ENCODE measurements around the gene CDYL.
"Not testable (repeated sequence)": the region's sequence is repeated elsewhere in the genome, so short reads cannot be mapped to it uniquely, and the experiment has no call there.

CDYL gene

DNA sequence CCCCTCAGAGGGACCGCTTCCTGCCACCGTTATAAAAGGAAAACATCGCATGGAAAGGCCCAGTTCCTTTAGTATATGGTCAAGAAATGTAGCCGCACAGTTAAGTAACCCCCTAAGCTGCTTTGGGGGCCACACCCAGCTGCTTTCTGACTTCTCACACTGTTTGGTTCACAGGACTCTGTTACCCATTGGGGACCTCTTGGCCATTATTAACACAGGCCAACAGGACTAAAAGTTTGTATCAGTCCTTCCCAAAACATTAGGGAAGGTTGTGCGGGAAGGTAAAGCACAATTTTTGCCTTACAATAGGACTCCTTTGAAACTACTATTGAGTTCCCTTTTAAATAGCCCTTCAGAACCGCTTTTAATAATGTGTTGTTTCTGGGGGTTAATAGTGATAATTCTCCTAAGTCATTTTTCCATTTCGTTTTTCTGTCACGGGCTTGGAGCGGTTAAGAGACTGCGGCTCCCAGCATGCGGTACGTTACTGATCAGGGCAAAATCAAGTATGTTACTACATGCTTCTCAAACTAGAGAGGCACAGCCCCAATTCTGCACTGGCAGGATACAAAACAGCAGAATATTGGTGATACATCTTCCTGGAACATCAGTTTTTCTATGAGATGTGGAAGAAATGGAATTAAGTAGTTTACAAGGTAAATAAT lies 228.3 kb downstream of the CDYL start:
- no peak for DNase-seq (ENCODE audit: low spot score)

DNA sequence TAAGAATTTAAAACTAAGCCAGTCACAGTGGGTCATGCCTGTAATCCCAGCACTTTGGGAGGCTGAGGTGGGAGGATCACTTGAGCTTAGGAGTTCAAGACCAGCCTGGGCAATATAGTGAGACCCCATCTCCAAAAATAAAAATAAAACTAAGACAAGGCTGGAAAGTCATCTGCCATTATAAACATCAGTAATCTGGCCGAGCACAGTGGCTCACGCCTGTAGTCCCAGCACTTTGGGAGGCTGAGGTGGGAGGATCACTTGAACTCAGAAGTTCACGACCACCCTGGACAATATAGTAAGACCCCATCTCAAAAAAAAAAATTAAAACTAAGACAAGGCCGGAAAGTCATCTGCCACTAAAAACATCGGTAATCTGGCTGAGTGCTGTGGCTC lies 228.8 kb downstream of the CDYL start:
- not testable (repeated sequence) for DNase-seq (ENCODE audit: low spot score)
